SJSA1 (cell line): ENCODE measurements around the gene DMD. TPM values are rescaled to one million over a fixed set of nuclear protein-coding genes. Genes with fewer than 3 reads are reported as not detected.

Experiments
- DNase-seq, 2 experiments: peaks; one replicate each; pipeline ENCODE4 v3.0.0-alpha.2; 2015 to 2020; ENCODE audit warnings: low spot score in 2 of 2, low read depth in 1 of 2
- H3K27ac ChIP-seq: fragments of 250-450 bp; sonication (Bioruptor Pico); 2 replicates; pipeline ENCODE4 v1.5.1; 2020; ENCODE audit warnings: mild to moderate bottlenecking, moderate library complexity
- H3K27me3 ChIP-seq: fragments of 250-450 bp; sonication (Bioruptor Pico); replicated peaks from 2 replicates; pipeline ENCODE4 v1.5.1; 2020; ENCODE audit warnings: mild to moderate bottlenecking, moderate library complexity
- H3K36me3 ChIP-seq: fragments of 250-450 bp; sonication (Bioruptor Pico); 2 replicates; pipeline ENCODE4 v1.5.1; 2020; ENCODE audit warnings: mild to moderate bottlenecking
- H3K4me1 ChIP-seq: fragments of 250-450 bp; sonication (Bioruptor Pico); replicated peaks from 2 replicates; pipeline ENCODE4 v1.6.1; 2021; ENCODE audit warnings: mild to moderate bottlenecking
- H3K4me3 ChIP-seq: fragments of 250-450 bp; sonication (Bioruptor Pico); 2 replicates; pipeline ENCODE4 v1.5.1; 2020; ENCODE audit warnings: mild to moderate bottlenecking
- H3K9me3 ChIP-seq: fragments of 250-450 bp; sonication (Bioruptor Pico); replicated peaks from 2 replicates; pipeline ENCODE4 v1.5.1; 2020; ENCODE audit warnings: mild to moderate bottlenecking
- total RNA-seq: library from RNA; depleted of rRNA; stranded (reverse); fragments of >200 nt; shearing (Covaris generic); gene quantifications from 2 replicates; pipeline ENCODE4 v1.2.3, GENCODE V29; 2014

DMD gene
- total RNA-seq, 1 experiment from 2014 or later: 6.8 TPM

- no peaks in the 10 kb centered on the region for H3K27me3 ChIP-seq
- no peak for DNase-seq
- no peak overlapping the region for H3K4me3 ChIP-seq
- no peak overlapping the region for H3K27ac ChIP-seq
- no peaks in the 10 kb centered on the region for H3K36me3 ChIP-seq
- H3K4me1 ChIP-seq: no peaks in the 10 kb centered on the region
- no peaks in the 10 kb centered on the region for H3K9me3 ChIP-seq
Observed at GRCh38 chrX:31269914-31270313, 1941.4 kb downstream of the DMD start.

GRCh38 chrX:31268359-31268758 is 1943.0 kb downstream of the DMD start:
- Histone ChIP-seq H3K4me1 (no peaks in the 10 kb centered on the region), H3K4me3 (no peak overlapping the region), H3K27me3 (no peaks in the 10 kb centered on the region), H3K36me3 (no peaks in the 10 kb centered on the region), H3K9me3 (no peaks in the 10 kb centered on the region), H3K27ac (no peak overlapping the region)
- peak in 1 of 2 experiments; percentile 5 for DNase-seq

- no peaks in the 10 kb centered on the region for H3K4me1 ChIP-seq
- no peak overlapping the region for H3K27ac ChIP-seq
- H3K9me3 ChIP-seq: no peaks in the 10 kb centered on the region
- no peaks in the 10 kb centered on the region for H3K27me3 ChIP-seq
- peak; percentile 41 to 44 for DNase-seq
- H3K36me3 ChIP-seq: no peaks in the 10 kb centered on the region
- peak overlapping the region; percentile 63 for H3K4me3 ChIP-seq
Observed at GRCh38 chrX:31266203-31267076, 1944.9 kb downstream of the DMD start.

- no peaks in the 10 kb centered on the region for H3K36me3 ChIP-seq
- no peaks in the 10 kb centered on the region for H3K9me3 ChIP-seq
- H3K27me3 ChIP-seq: no peaks in the 10 kb centered on the region
- no peaks in the 10 kb centered on the region for H3K4me1 ChIP-seq
- DNase-seq: no peak
- H3K4me3 ChIP-seq: no peak overlapping the region
- H3K27ac ChIP-seq: no peak overlapping the region
Observed at GRCh38 chrX:31265383-31265782, 1946.0 kb downstream of the DMD start.

- Histone ChIP-seq H3K27me3 (no peaks in the 10 kb centered on the region), H3K27ac (no peak overlapping the region), H3K4me1 (no peaks in the 10 kb centered on the region), H3K4me3 (no peak overlapping the region), H3K9me3 (no peaks in the 10 kb centered on the region), H3K36me3 (no peaks in the 10 kb centered on the region)
- DNase-seq: no peak
Observed at GRCh38 chrX:31260351-31260750, 1951.0 kb downstream of the DMD start.

GRCh38 chrX:31258166-31258565 is 1953.2 kb downstream of the DMD start:
- H3K27ac ChIP-seq: no peak overlapping the region
- no peaks in the 10 kb centered on the region for H3K27me3 ChIP-seq

GRCh38 chrX:31255310-31256033 is 1955.9 kb downstream of the DMD start:
- H3K36me3 ChIP-seq: no peaks in the 10 kb centered on the region
- DNase-seq: no peak
- no peak overlapping the region for H3K4me3 ChIP-seq
- H3K27ac ChIP-seq: no peak overlapping the region
- no peaks in the 10 kb centered on the region for H3K9me3 ChIP-seq
- no peaks in the 10 kb centered on the region for H3K27me3 ChIP-seq
- no peaks in the 10 kb centered on the region for H3K4me1 ChIP-seq

More at GRCh38 chrX:31258166-31258565, 1953.2 kb downstream of the DMD start:
- Histone ChIP-seq H3K4me3 (no peak overlapping the region), H3K4me1 (no peaks in the 10 kb centered on the region), H3K36me3 (no peaks in the 10 kb centered on the region), H3K9me3 (no peaks in the 10 kb centered on the region)
- no peak for DNase-seq

- Histone ChIP-seq H3K9me3 (no peaks in the 10 kb centered on the region), H3K4me3 (no peak overlapping the region), H3K36me3 (no peaks in the 10 kb centered on the region), H3K27ac (no peak overlapping the region), H3K4me1 (no peaks in the 10 kb centered on the region), H3K27me3 (no peaks in the 10 kb centered on the region)
- no peak for DNase-seq
Observed at GRCh38 chrX:31252133-31252532, 1959.2 kb downstream of the DMD start.

GRCh38 chrX:31251336-31251735 is 1960.0 kb downstream of the DMD start:
- no peaks in the 10 kb centered on the region for H3K27me3 ChIP-seq
- H3K4me1 ChIP-seq: no peaks in the 10 kb centered on the region
- H3K36me3 ChIP-seq: no peaks in the 10 kb centered on the region
- no peak overlapping the region for H3K4me3 ChIP-seq
- no peak overlapping the region for H3K27ac ChIP-seq
- no peaks in the 10 kb centered on the region for H3K9me3 ChIP-seq
- no peak for DNase-seq

GRCh38 chrX:31245714-31246113 is 1965.6 kb downstream of the DMD start:
- DNase-seq: no peak
- H3K36me3 ChIP-seq: no peaks in the 10 kb centered on the region
- H3K9me3 ChIP-seq: no peaks in the 10 kb centered on the region
- no peak overlapping the region for H3K4me3 ChIP-seq
- H3K4me1 ChIP-seq: no peaks in the 10 kb centered on the region
- no peak overlapping the region for H3K27ac ChIP-seq
- H3K27me3 ChIP-seq: no peaks in the 10 kb centered on the region

GRCh38 chrX:31243804-31244203 is 1967.5 kb downstream of the DMD start:
- no peak for DNase-seq
- Histone ChIP-seq H3K27ac (no peak overlapping the region), H3K4me1 (no peaks in the 10 kb centered on the region), H3K27me3 (no peaks in the 10 kb centered on the region), H3K9me3 (no peaks in the 10 kb centered on the region), H3K4me3 (no peak overlapping the region), H3K36me3 (no peaks in the 10 kb centered on the region)

GRCh38 chrX:31240982-31241381 is 1970.4 kb downstream of the DMD start:
- Histone ChIP-seq H3K4me1 (no peaks in the 10 kb centered on the region), H3K27ac (no peak overlapping the region), H3K4me3 (no peak overlapping the region), H3K9me3 (no peaks in the 10 kb centered on the region), H3K36me3 (no peaks in the 10 kb centered on the region), H3K27me3 (no peaks in the 10 kb centered on the region)
- no peak for DNase-seq

- Histone ChIP-seq H3K27ac (no peak overlapping the region), H3K27me3 (no peaks in the 10 kb centered on the region), H3K4me1 (no peaks in the 10 kb centered on the region), H3K36me3 (no peaks in the 10 kb centered on the region), H3K4me3 (no peak overlapping the region), H3K9me3 (no peaks in the 10 kb centered on the region)
- DNase-seq: no peak
Observed at GRCh38 chrX:31237189-31237588, 1974.2 kb downstream of the DMD start.

GRCh38 chrX:31236231-31236630 is 1975.1 kb downstream of the DMD start:
- DNase-seq: no peak

More at GRCh38 chrX:31236231-31236630, 1975.1 kb downstream of the DMD start:
- Histone ChIP-seq H3K27me3 (no peaks in the 10 kb centered on the region), H3K27ac (no peak overlapping the region), H3K4me1 (no peaks in the 10 kb centered on the region), H3K36me3 (no peaks in the 10 kb centered on the region), H3K4me3 (no peak overlapping the region), H3K9me3 (no peaks in the 10 kb centered on the region)
